MM.1S (cell line): ENCODE data around the gene PPM1A.

Source experiments
- DNase-seq: peaks from one replicate; pipeline ENCODE4 v3.0.0-alpha.2; 2015
- H2AFZ ChIP-seq: fragments of 300-600 bp; sonication (generic); 2 replicates; pipeline ENCODE4 v1.6.0; 2016; ENCODE audit warnings: antibody characterized with exemption, low read length
- H3F3A ChIP-seq: fragments of 300-600 bp; sonication (generic); 2 replicates; pipeline ENCODE4 v1.6.1; 2016; ENCODE audit warnings: mild to moderate bottlenecking, antibody characterized with exemption, low read length, moderate library complexity, mixed read lengths; ENCODE audit not compliant: insufficient read depth
- H3K27ac ChIP-seq: fragments of 300-600 bp; sonication (generic); 2 replicates; pipeline ENCODE4 v1.5.1; 2016; ENCODE audit warnings: mild to moderate bottlenecking, low read length
- H3K27me3 ChIP-seq: fragments of 300-600 bp; sonication (generic); replicated peaks from 2 replicates; pipeline ENCODE4 v1.6.0; 2016; ENCODE audit warnings: low read length; ENCODE audit not compliant: insufficient read depth
- H3K36me3 ChIP-seq: fragments of 300-600 bp; sonication (generic); replicated peaks from 2 replicates; pipeline ENCODE4 v1.6.1; 2016; ENCODE audit warnings: mild to moderate bottlenecking, low read length, mixed read lengths; ENCODE audit not compliant: insufficient read depth
- H3K4me1 ChIP-seq: fragments of 300-600 bp; sonication (generic); 2 replicates; pipeline ENCODE4 v1.6.1; 2016; ENCODE audit warnings: low read length, mixed read lengths
- H3K4me2 ChIP-seq: fragments of 300-600 bp; sonication (generic); 2 replicates; pipeline ENCODE4 v1.6.0; 2016; ENCODE audit warnings: low read depth, low read length
- H3K4me3 ChIP-seq: fragments of 300-600 bp; sonication (generic); 2 replicates; pipeline ENCODE4 v1.5.1; 2016; ENCODE audit warnings: low read length, mixed read lengths
- H3K79me2 ChIP-seq: fragments of 300-600 bp; sonication (generic); 2 replicates; pipeline ENCODE4 v1.6.1; 2016; ENCODE audit warnings: mixed run types, low read length, mixed read lengths
- H3K9ac ChIP-seq: fragments of 300-600 bp; sonication (generic); 2 replicates; pipeline ENCODE4 v1.6.1; 2016; ENCODE audit warnings: low read length, mixed read lengths
- H3K9me2 ChIP-seq: fragments of 300-600 bp; sonication (generic); replicated peaks from 2 replicates; pipeline ENCODE4 v1.6.1; 2016; ENCODE audit warnings: mild to moderate bottlenecking, low read length, mixed read lengths; ENCODE audit not compliant: insufficient read depth
- H3K9me3 ChIP-seq: fragments of 300-600 bp; sonication (generic); replicated peaks from 2 replicates; pipeline ENCODE4 v1.6.1; 2016; ENCODE audit warnings: mild to moderate bottlenecking, low read length, mixed read lengths; ENCODE audit not compliant: insufficient read depth
- H4K20me1 ChIP-seq: fragments of 300-600 bp; sonication (generic); 2 replicates; pipeline ENCODE4 v1.6.1; 2016; ENCODE audit warnings: mild to moderate bottlenecking, low read length, moderate library complexity, mixed read lengths; ENCODE audit not compliant: insufficient read depth
- CTCF ChIP-seq: fragments of 300-600 bp; sonication (generic); IDR thresholded peaks from 2 replicates; pipeline ENCODE4 v1.5.1; 2016; ENCODE audit warnings: antibody characterized with exemption, low read length, mixed read lengths
- EZH2 ChIP-seq: fragments of 300-600 bp; sonication (generic); optimal IDR thresholded peaks from 2 replicates; pipeline ENCODE3; 2017; ENCODE audit warnings: low read depth, mild to moderate bottlenecking, antibody characterized with exemption, low read length, mixed read lengths
- EZH2phosphoT487 ChIP-seq: fragments of 300-600 bp; sonication (generic); IDR thresholded peaks from 2 replicates; pipeline ENCODE4 v1.6.1; 2018; ENCODE audit warnings: antibody characterized with exemption, low read length

The PPM1A gene

GRCh38 chr14:60302663-60303062 is 53.6 kb downstream of the PPM1A start:
- no peaks in the 10 kb centered on the region for H3F3A ChIP-seq
- H3K27me3 ChIP-seq = no peaks in the 10 kb centered on the region
- no peaks in the 10 kb centered on the region for H3K79me2 ChIP-seq
- no peaks in the 10 kb centered on the region for H4K20me1 ChIP-seq
- H3K36me3 ChIP-seq = no peaks in the 10 kb centered on the region
- no peaks in the 10 kb centered on the region for H3K9me2 ChIP-seq
- no peak overlapping the region for H2AFZ ChIP-seq
- no peak overlapping the region for H3K9ac ChIP-seq
- H3K4me1 ChIP-seq = no peaks in the 10 kb centered on the region
- H3K4me3 ChIP-seq = no peak overlapping the region
- H3K4me2 ChIP-seq = no peak overlapping the region
- no peak for TF ChIP-seq CTCF
- no peak for TF ChIP-seq EZH2
- no peak for TF ChIP-seq EZH2phosphoT487
- H3K9me3 ChIP-seq = no peaks in the 10 kb centered on the region
- no peak for DNase-seq
- H3K27ac ChIP-seq = no peak overlapping the region

- Histone ChIP-seq H3K4me3 (no peak overlapping the region), H3K9me3 (no peaks in the 10 kb centered on the region), H3K36me3 (no peaks in the 10 kb centered on the region), H3K27ac (no peak overlapping the region), H3K4me1 (no peaks in the 10 kb centered on the region), H3K79me2 (no peaks in the 10 kb centered on the region), H3K4me2 (no peak overlapping the region), H3K9me2 (no peaks in the 10 kb centered on the region), H2AFZ (no peak overlapping the region), H3F3A (no peaks in the 10 kb centered on the region), H3K9ac (no peak overlapping the region), H3K27me3 (no peaks in the 10 kb centered on the region), H4K20me1 (no peaks in the 10 kb centered on the region)
- no peak for DNase-seq
- TF ChIP-seq EZH2phosphoT487 = no peak
- TF ChIP-seq EZH2 = no peak
- no peak for TF ChIP-seq CTCF
Observed at GRCh38 chr14:60303745-60304144, 54.7 kb downstream of the PPM1A start.

- Histone ChIP-seq H3K36me3 (no peaks in the 10 kb centered on the region), H4K20me1 (no peaks in the 10 kb centered on the region), H3K79me2 (no peaks in the 10 kb centered on the region), H3K4me3 (no peak overlapping the region), H3F3A (no peaks in the 10 kb centered on the region), H2AFZ (no peak overlapping the region), H3K9me2 (no peaks in the 10 kb centered on the region), H3K4me2 (no peak overlapping the region), H3K9me3 (no peaks in the 10 kb centered on the region), H3K9ac (no peak overlapping the region), H3K4me1 (no peaks in the 10 kb centered on the region), H3K27me3 (no peaks in the 10 kb centered on the region), H3K27ac (no peak overlapping the region)
- no peak for DNase-seq
- TF ChIP-seq CTCF = no peak
- no peak for TF ChIP-seq EZH2
- no peak for TF ChIP-seq EZH2phosphoT487
Observed at GRCh38 chr14:60304509-60304908, 55.5 kb downstream of the PPM1A start.
